SK-N-DZ (cell line): ENCODE data around the gene GLYATL3.

ENCODE experiments used
- DNase-seq: peaks from one replicate; pipeline ENCODE4 v3.0.0-alpha.2; 2015; ENCODE audit warnings: low spot score

GLYATL3 gene

DNA sequence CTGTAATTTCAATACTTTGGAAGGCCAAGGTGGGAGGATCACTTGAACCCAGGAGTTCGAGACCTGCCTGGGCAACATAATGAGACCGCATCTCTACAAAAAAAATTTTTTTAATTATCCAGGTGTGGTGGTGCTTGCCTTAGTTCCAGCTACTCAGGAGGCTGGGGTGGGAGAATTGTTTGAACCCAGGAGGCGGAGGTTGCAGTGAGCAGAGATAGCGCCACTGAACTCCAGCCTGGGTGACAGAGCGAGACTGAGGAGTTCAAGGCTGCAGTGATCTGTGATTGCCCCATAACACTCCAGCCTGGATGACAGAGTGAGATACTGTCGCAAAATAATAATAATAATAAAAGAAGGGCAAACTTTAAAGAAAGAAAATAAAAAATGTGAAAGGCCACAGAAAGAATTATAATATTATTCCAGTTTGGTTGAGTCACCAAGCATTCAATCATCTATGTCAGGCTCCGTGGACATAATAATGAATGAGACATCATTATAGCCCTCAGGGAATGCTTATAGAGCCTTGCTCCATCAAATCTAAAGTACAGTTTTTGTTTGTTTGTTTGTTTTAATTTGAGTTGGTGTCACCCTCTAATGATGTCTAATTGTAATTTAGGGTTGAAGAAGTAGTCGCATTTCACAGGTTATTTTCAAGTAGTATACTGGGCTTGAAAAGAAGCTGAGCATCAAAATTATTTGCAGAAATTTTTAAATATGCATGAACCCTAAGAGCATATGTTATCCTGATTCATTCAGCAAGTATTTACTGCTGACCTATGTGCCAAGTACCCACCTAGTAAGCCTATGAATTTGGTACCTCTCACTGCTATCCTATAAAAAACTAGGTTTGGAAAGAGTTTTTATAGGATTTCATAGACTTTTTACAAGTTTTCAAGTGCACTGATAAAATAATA is 15.1 kb downstream of the GLYATL3 start:
- no peak for DNase-seq

- DNase-seq, result no peak
Observed at GRCh38 chr6:49515485-49516146, 15.9 kb downstream of the GLYATL3 start.

GRCh38 chr6:49516147-49516505 is 16.4 kb downstream of the GLYATL3 start:
- DNase-seq, result no peak

DNA sequence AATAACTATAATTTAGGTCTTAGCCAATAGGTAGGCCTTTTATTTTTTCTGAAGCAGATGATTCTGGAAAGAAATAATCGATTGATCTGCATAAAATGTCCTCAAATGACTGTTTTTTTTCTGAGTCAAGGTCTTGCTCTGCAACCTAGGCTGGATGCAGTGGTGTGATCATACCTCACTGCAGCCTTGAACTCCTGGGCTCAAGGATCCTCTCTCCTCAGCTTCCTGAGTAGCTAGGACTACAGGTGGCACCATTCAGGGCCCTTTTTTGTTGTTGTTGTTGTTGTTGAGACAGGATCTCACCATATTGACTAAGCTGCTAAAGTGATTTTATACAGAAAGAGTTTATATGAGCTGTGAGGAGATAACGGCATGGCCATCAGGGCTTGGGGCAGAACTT is 18.2 kb downstream of the GLYATL3 start:
- no peak for DNase-seq

DNA sequence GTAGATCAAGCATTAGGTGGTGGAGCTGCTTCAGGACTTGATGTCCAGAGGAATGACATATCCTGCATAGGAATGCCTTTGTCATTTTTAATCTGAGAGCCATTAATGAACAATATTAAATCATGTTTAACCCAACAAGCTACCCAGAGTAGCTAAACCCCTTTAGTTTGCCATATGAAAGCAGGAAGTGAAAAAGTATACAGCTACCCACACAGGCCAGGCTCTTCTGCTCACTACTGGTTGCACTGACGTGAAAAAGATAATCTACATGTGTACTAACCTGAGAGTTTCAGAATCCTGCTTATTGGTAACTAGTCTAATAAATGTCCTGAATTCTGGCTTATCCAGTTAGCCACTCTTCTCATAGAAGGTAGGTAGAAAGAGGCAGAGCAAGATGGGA is 19.9 kb downstream of the GLYATL3 start:
- no peak for DNase-seq

DNA sequence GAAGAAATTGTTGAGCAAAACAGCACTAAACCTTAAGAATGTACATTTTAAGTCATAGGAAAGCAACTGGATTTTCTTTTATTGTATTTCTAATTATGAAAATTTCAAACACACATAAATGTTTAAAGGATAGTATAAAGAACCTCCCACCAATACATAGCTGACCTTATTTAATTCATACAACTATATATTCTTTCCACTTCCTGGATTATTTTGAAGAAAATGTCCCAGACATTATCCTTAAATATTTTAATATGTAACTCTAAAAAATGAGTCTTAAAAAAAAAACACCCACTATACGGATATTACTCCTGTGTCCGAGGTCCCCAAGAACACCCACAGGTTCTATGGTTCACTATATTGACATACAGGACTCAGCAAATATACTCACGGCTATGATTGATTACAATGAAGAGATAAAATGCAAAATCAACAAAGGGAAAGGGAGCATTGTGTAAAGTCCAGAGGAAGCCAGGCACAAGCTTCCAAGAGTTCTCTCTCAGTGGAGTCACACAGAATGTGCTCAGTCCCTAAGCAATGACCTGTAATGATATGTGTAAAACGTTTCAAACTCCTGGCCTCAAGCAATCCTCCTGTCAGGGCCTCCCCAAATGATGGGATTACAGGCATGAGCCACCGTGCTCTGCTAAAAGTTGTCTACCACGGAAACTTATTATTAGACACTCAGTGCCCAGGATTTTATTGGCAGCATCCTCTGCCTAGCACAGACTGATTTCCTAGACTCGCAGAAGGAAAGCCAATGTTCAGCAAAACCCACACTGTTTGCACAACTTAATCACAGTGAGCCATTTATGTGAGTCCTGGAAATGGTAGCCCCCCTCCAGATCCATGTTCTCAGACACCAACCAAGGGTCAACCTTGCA is 23.2 kb downstream of the GLYATL3 start:
- DNase-seq, result no peak

GRCh38 chr6:49523901-49524300 is 24.2 kb downstream of the GLYATL3 start:
- DNase-seq, result no peak

GRCh38 chr6:49524541-49524940 is 24.8 kb downstream of the GLYATL3 start:
- no peak for DNase-seq

GRCh38 chr6:49526598-49526997 is 26.9 kb downstream of the GLYATL3 start:
- no peak for DNase-seq

- no peak for DNase-seq
Observed at GRCh38 chr6:49527320-49527719, 27.6 kb downstream of the GLYATL3 start.

GRCh38 chr6:49528571-49528970 is 28.8 kb downstream of the GLYATL3 start:
- DNase-seq, result no peak

GRCh38 chr6:49530141-49530776 is 30.5 kb downstream of the GLYATL3 start:
- DNase-seq, result no peak

DNA sequence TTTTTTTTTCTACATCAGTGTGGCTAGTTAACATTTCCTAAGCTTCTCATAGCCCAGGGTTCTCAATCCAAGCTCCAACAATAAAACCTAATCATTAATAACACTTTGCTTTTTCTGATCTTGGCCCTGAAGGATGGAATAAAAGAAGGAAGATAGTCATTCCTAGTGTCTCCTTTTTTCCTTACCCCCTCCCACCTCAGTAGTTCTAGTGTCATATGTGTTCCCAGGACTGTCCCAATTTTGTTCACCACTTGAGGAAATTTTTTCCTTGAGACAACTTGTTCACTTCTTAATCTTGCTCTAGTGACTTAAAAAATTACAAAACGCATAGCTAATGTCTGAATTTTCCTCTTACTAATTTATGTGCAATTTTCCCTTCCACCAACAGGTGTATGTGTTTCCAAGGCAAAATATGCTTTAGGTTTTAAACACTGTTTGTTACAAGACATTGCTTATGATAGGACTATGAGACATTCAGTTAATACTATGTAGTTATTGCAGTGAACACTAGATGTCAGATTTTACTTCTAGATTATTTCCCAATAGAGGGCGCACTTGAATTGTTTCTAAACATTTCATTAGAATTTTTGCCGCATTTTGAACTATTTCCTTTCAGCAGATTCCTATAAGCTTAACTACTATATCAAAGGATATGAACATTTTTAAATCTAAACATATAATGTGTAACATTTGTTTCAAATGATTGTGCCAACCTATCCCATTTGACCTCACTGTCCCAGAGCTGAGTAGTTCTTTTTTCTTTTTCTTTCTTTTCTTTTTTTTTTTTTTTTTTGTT is 32.2 kb downstream of the GLYATL3 start:
- peak; percentile 41 for DNase-seq

DNA sequence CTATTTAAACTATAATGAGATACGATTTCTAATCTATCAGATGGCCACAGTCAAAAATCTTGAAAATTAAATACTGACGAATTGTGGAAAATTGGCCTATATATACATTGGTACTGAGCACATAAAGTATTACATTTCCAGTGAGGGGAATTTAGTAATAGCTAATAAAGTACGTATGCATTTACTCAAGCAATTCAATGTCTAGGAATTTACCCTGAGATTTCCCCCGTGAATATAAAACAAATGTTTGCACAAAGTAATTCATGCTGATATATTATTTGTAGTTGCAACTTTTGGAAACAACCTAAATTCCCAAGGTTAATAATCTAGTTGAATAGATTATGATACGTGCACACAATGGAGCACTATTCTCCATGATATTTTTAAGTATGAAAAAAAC is 36.1 kb downstream of the GLYATL3 start:
- DNase-seq, result no peak

DNA sequence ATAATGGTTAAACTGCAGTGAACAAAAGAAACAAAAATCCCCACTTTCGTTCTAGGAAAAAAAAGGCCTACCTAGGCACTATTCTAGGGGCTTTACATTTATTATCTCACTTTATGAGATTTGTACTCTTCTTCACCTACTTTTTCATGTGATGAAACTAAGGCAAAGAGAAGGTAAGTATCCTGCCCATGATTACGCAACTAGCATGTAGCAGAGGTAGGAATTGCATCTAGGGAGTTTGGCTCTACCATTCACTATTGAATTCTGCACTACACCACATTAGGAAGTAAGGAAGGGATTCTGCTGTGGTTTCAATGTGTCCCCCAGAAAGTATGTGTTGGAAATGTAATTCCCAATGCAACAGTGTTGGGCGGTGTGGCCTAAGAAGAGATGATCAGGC is 39.4 kb downstream of the GLYATL3 start:
- DNase-seq, result no peak

DNA sequence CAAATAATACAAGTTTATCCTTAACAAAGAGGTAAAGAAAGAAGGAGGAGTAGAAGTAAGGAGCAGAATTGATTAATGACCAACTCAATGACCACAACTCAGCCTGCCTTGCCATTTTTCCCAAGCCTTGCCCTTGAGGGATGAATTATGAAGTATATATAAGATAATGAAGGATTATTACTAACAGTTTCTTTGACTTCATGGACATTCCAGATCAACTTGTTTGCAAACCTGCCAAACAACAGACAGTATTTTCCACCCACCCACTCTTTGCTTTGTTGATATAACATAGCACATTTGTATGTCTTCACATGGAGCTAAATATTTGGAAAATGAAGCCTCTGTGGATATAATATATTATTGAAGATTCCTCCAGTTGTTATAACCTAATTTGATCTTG is 40.9 kb downstream of the GLYATL3 start:
- no peak for DNase-seq

- no peak for DNase-seq
Observed at GRCh38 chr6:49541210-49541724, 41.5 kb downstream of the GLYATL3 start.

- peak; percentile 24 for DNase-seq
Observed at GRCh38 chr6:49541936-49542335, 42.2 kb downstream of the GLYATL3 start.

DNA sequence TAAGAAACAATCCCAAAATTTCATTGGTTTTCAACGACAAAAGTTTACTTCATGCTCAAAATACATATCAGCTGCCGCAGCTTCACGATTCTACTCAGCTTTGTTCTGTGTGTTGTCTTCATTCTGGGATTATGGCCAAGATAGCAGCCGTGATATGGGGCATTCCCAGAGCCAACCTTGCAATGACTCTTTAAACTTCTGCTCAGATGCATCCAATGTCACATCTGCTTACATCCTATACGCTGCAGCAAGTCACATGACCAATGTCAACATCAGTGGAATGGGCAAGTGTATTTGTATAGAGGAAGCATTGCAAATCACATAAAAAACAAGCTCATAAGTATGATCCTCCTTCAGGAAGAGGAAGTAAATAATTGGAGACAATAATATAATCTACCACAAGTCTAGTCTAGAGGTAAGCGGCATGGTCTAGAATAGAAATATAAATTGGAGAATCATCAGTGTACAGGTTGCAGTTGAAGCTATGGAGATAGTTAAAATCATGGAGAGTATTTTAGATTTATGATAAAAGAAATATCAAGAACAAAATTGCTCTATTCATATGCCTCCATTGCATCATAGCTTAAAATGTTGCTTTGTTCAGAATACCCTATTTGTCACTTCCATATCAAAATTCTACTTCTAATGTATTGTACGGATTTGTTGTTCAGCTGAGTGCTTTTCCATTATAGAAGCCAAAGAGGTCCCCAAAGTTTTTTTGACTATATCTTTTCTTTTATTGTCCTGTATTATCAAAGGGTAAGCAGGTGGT is 43.5 kb downstream of the GLYATL3 start:
- no peak for DNase-seq

DNA sequence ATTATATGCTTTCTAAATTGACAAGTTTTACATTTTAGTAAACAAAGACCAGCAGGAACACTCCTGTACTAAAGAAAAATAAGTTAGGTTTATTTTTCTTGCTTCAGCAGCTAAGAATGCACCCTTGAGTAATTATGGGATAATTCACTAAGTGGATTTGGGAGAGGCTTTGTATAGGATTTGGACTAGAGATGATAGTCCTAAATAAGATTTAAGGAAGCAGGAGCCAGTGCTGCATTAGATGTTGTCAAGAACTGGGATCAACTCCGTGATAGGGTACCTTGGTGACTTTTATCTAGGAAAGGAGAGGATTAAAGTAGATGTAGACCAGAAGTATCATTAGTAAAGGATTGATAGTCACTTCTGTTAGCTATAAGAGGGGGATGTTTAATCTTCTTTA is 46.6 kb downstream of the GLYATL3 start:
- DNase-seq, result no peak
